GM12878 (cell line): ENCODE results near the gene CACNA1S. TPM values are rescaled to one million over a fixed set of nuclear protein-coding genes. Genes with fewer than 3 reads are reported as not detected.

Source experiments
- ATAC-seq: fragments of 200-7000 bp; cut with Tn5 transposase; 3 replicates; pipeline ENCODE4 v1.9.1; 2020; ENCODE audit warnings: mild to moderate bottlenecking, moderate library complexity
- BruUV-seq: library from RNA; stranded (reverse); fragments of 400-500 nt; replicated peaks from 2 replicates; lab custom pipeline; 2021; lab: Mats Ljungman, UMichigan
- CTCF ChIA-PET: fragments of 300-600 bp; sonication (Branson Sonifier 250); formaldehyde crosslinking; extraction: SDS; loops from one replicate; lab custom pipeline; 2021; ENCODE audit warnings: inconsistent platforms; lab: Yijun Ruan, JAX
- POLR2A ChIA-PET: fragments of 350-600 bp; formaldehyde crosslinking; extraction: SDS; loops from one replicate; lab custom pipeline; 2021; ENCODE audit warnings: inconsistent platforms; lab: Charles Lee
- RAD21 ChIA-PET: fragments of 300-600 bp; sonication (Branson Sonifier 250); formaldehyde crosslinking; loops from one replicate; lab custom pipeline; 2023; ENCODE audit warnings: antibody characterized with exemption; ENCODE audit not compliant: unreplicated experiment; lab: Charles Lee
- SMC1A ChIA-PET: fragments of 300-600 bp; sonication (Branson Sonifier 250); formaldehyde crosslinking; loops from one replicate; lab custom pipeline; 2023; ENCODE audit not compliant: unreplicated experiment, uncharacterized antibody; lab: Charles Lee
- DNase-seq: peaks from one replicate; pipeline ENCODE4 v3.0.0-alpha.2; 2011; ENCODE audit warnings: low read depth, low spot score
- FAIRE-seq: peaks from 3 replicates; lab custom pipeline; 2011; peaks lifted over from hg19 to GRCh38; lab: Jason Lieb, UNC
- H2AFZ ChIP-seq: 2 replicates; pipeline ENCODE4 v1.6.0; 2011; ENCODE audit warnings: low read depth, low read length, control low read depth; ENCODE audit not compliant: control insufficient read depth
- H3K27ac ChIP-seq: 2 replicates; pipeline ENCODE4 v1.5.1; 2011; ENCODE audit warnings: control low read depth; ENCODE audit not compliant: control insufficient read depth, insufficient read depth
- H3K27me3 ChIP-seq, 2 experiments: replicated peaks in 1 of 2; 2 replicates each; pipeline versions ENCODE4 v1.6.0 to v1.6.1; 2011; ENCODE audit warnings: low read length in 1 of 2; ENCODE audit not compliant: control insufficient read depth in 2 of 2, insufficient read depth in 2 of 2
- H3K36me3 ChIP-seq, 2 experiments: 2 replicates each; pipeline ENCODE4 v1.5.1; 2011; ENCODE audit warnings: low read length in 1 of 2; ENCODE audit not compliant: control insufficient read depth in 2 of 2, insufficient read depth in 2 of 2
- H3K4me1 ChIP-seq: 2 replicates; pipeline ENCODE4 v1.6.1; 2011; ENCODE audit warnings: mild to moderate bottlenecking, low read length, moderate library complexity, mixed read lengths; ENCODE audit not compliant: control insufficient read depth, insufficient read depth
- H3K4me2 ChIP-seq: 2 replicates; pipeline ENCODE4 v1.6.0; 2011; ENCODE audit warnings: control low read depth; ENCODE audit not compliant: control insufficient read depth, insufficient read depth
- H3K4me3 ChIP-seq: fragments of 200-600 bp; sonication (generic); 2 replicates; pipeline ENCODE4 v1.5.1; 2016
- H3K79me2 ChIP-seq: 2 replicates; pipeline ENCODE4 v1.6.0; 2011; ENCODE audit warnings: low read length; ENCODE audit not compliant: control insufficient read depth, insufficient read depth
- H3K9ac ChIP-seq: 2 replicates; pipeline ENCODE4 v1.8.0; 2011; ENCODE audit warnings: low read length, control low read depth, mixed read lengths; ENCODE audit not compliant: control insufficient read depth, insufficient read depth
- H3K9me3 ChIP-seq: replicated peaks from 3 replicates; pipeline ENCODE4 v1.5.1; 2011; ENCODE audit warnings: mild to moderate bottlenecking, low read length; ENCODE audit not compliant: control insufficient read depth, insufficient read depth
- H4K20me1 ChIP-seq: 2 replicates; pipeline ENCODE4 v1.6.0; 2011; ENCODE audit not compliant: control insufficient read depth, insufficient read depth
- BMI1 ChIP-seq: fragments of 450-650 bp; IDR thresholded peaks from 2 replicates; pipeline ENCODE4 v1.6.1; 2016; ENCODE audit warnings: mild to moderate bottlenecking, moderate library complexity, borderline replicate concordance
- CHD1 ChIP-seq: IDR thresholded peaks from 2 replicates; pipeline ENCODE4 v1.6.1; 2012; ENCODE audit warnings: low read depth, low read length, improper control_type of control experiment
- E2F4 ChIP-seq: IDR thresholded peaks from 2 replicates; pipeline ENCODE4 v1.6.1; 2012; ENCODE audit warnings: low read depth, low read length, improper control_type of control experiment
- ETV6 ChIP-seq, 2 experiments: fragments of 450-650 bp in 1 of 2; IDR thresholded peaks in 1 of 2; conservative IDR thresholded peaks in 1 of 2; 2 replicates each; pipeline ENCODE4 v1.6.1; 2014; ENCODE audit warnings: antibody characterized with exemption in 1 of 2, borderline replicate concordance in 1 of 2, low read depth in 1 of 2, mild to moderate bottlenecking in 1 of 2, moderate library complexity in 1 of 2
- NFYA ChIP-seq: IDR thresholded peaks from 2 replicates; pipeline ENCODE4 v1.6.1; 2011; ENCODE audit warnings: low read depth, mild to moderate bottlenecking, low read length, improper control_type of control experiment, borderline replicate concordance
- REST ChIP-seq: IDR thresholded peaks from 2 replicates; pipeline ENCODE4 v1.6.1; 2012; ENCODE audit warnings: mild to moderate bottlenecking, low read depth, low read length
- RUNX3 ChIP-seq: IDR thresholded peaks from 2 replicates; pipeline ENCODE4 v1.6.1; 2012; ENCODE audit warnings: low read length, inconsistent platforms
- SIN3A ChIP-seq: IDR thresholded peaks from 2 replicates; pipeline ENCODE4 v1.6.1; 2012; ENCODE audit warnings: low read depth, low read length, improper control_type of control experiment
- SUPT20H ChIP-seq: IDR thresholded peaks from 2 replicates; pipeline ENCODE4 v1.6.1; 2011; ENCODE audit warnings: low read depth, mild to moderate bottlenecking, low read length, moderate library complexity, borderline replicate concordance; ENCODE audit not compliant: control insufficient read depth
- TBL1XR1 ChIP-seq: IDR thresholded peaks from 2 replicates; pipeline ENCODE4 v1.6.1; 2012; ENCODE audit warnings: low read depth, low read length, improper control_type of control experiment
- WRNIP1 ChIP-seq: IDR thresholded peaks from 2 replicates; pipeline ENCODE4 v1.6.1; 2011; ENCODE audit warnings: low read depth, low read length, improper control_type of control experiment, borderline replicate concordance
- ZBTB40 ChIP-seq: fragments of 450-650 bp; IDR thresholded peaks from 2 replicates; pipeline ENCODE4 v1.6.1; 2016; ENCODE audit warnings: mild to moderate bottlenecking, moderate library complexity, borderline replicate concordance
- WGBS: methylation state at CpG from one replicate; pipeline ENCODE4 v1.1.6; 2016; ENCODE audit warnings: low lambda C conversion rate; ENCODE audit not compliant: insufficient replicate concordance, insufficient coverage; ENCODE audit errors: missing lambda C conversion rate; 5-methylcytosine and 5-hydroxymethylcytosine counted together
- in situ Hi-C: fragments of 300-500 bp; cut with MboI; formaldehyde crosslinking; loops from 9 replicates; pipeline ENCODE4 v1.14.3; 2018; ENCODE audit warnings: mixed read lengths
- intact Hi-C: fragments of 100-400 bp; cut with micrococcal nuclease; formaldehyde crosslinking; loops from one replicate; pipeline ENCODE4 v1.14.2; 2022; ENCODE audit not compliant: unreplicated experiment
- polyA plus RNA-seq, 11 experiments: library from polyadenylated mRNA; depleted of rRNA in 4 of 11; unstranded in 6 of 11; stranded (reverse) in 5 of 11; fragments of >200 nt; fragmentation: Nextera tagmentation in 4 of 11; fragmentation: Illumina TruSeq in 1 of 11; extraction: Ambion mirVana in 4 of 11; extraction: Trizol in 1 of 11; gene quantifications; 1 replicate in 1 of 11; 2 replicates in 10 of 11; pipeline versions ENCODE4 v1.2.1 to v1.2.3, GENCODE V29; 2011 to 2016; ENCODE audit warnings: inconsistent platforms in 2 of 11, missing spikeins in 2 of 11, low read depth in 1 of 11
- total RNA-seq, 4 experiments: library from RNA; depleted of rRNA in 3 of 4; stranded (reverse); fragments of >200 nt in 3 of 4; fragmentation: Illumina TruSeq in 1 of 4; extraction: Trizol in 1 of 4; gene quantifications; 2 replicates each; pipeline versions ENCODE4 v1.2.1 to v1.2.3, GENCODE V29; 2013 to 2021

Gene CACNA1S
- total and polyA plus RNA-seq, 10 of the 15 experiments (the other 5 are each of a cell fraction or from before 2014, with no cell fraction given): under 0.01 to 0.04 (median 0.02) TPM; not detected in 6

- FAIRE-seq: peak; percentile 99
- Histone ChIP-seq H3K9me3 (no peaks in the 10 kb centered on the region), H3K79me2 (peaks cover 5% of the 10 kb centered on the region; the same call in 1 of the 2 replicates), H3K27me3 (no peaks in the 10 kb centered on the region; a peak in 1 of 4 replicates), H3K4me3 (peak within 1 kb of the TSS; percentile 69), H3K4me2 (peak within 1 kb of the TSS; percentile 90), H3K4me1 (peaks cover 12% of the 10 kb centered on the region), H2AFZ (peak within 1 kb of the TSS; percentile 99), H3K36me3 (0 out of 4 replicates have a peak, but pooled peaks cover 0 to 4% of the 10 kb centered on the region in 2 experiments), H4K20me1 (no peaks in the 10 kb centered on the region), H3K27ac (peak within 1 kb of the TSS; percentile 57), H3K9ac (peak within 1 kb of the TSS; percentile 40)
- peak; percentile 98 for ATAC-seq
- ChIA-PET POLR2A (interaction anchor here (0.6 to 1.1 kb wide), 4 partner anchors 14 to 462 kb away, joined by 3 to 5 read pairs (median 4); no protein-coding TSS in a partner anchor), CTCF (interaction anchor here (0.9 to 2.9 kb wide), 11 partner anchors 9 to 248 kb away, joined by 3 to 12 read pairs (median 4); no protein-coding TSS in a partner anchor), SMC1A (interaction anchor here (1.0 to 1.5 kb wide), 3 partner anchors 14 to 29 kb away, joined by 3 to 4 read pairs (median 3); no protein-coding TSS in a partner anchor), RAD21 (interaction anchor here (1.0 to 1.2 kb wide), 5 partner anchors 14 to 532 kb away, joined by 4 to 5 read pairs (median 5); no protein-coding TSS in a partner anchor)
- peak; percentile 83 for DNase-seq
- WGBS: 9% methylated on average over 31 of the region's 31 CpGs
- intact Hi-C loops (loop anchor here (1.0 kb wide), 1 partner anchor 16 kb away; no protein-coding TSS in a partner anchor), in situ Hi-C loops (no loop called here)
- BruUV-seq: no TSS peak
- no peak; the same call in 1 of the 2 replicates for TF ChIP-seq TBL1XR1
- TF ChIP-seq ZBTB40: peak; percentile 68; the same call in 1 of the 2 replicates
- TF ChIP-seq REST: no peak
- TF ChIP-seq E2F4: 0 out of 2 replicates have a peak, but pooled peaks have one; percentile 24
- no peak for TF ChIP-seq SIN3A
- no peak for TF ChIP-seq ETV6 (conservative IDR thresholded peaks at IDR 0.05 in 1 of 2, IDR thresholded peaks at IDR 0.05 in 1 of 2; ENCODE audit: borderline replicate concordance in 1 of 2, low read depth in 1 of 2)
- peak; percentile 54; the same call in 1 of the 2 replicates for TF ChIP-seq RUNX3
- TF ChIP-seq NFYA: no peak
- no peak for TF ChIP-seq SUPT20H
- peak; percentile 99 for TF ChIP-seq BMI1
- TF ChIP-seq CHD1: no peak
- no peak for TF ChIP-seq WRNIP1
Measured at GRCh38 chr1:201154389-201155165, 42.4 kb upstream of the CACNA1S start, which contains the start of gene TMEM9. Gene TMEM9 (minus strand): TSS chr1:201154474. CDS start chr1:201153923, 551 bp downstream.
